GM18907 (cell line): ENCODE results near the gene KCND2.

Experiments used
- ATAC-seq: cut with Tn5 transposase; IDR thresholded peaks from one replicate; pipeline ENCODE4 v1.9.1; 2021; ENCODE audit warnings: mild to moderate bottlenecking, moderate library complexity; ENCODE audit not compliant: unreplicated experiment

KCND2 gene

DNA sequence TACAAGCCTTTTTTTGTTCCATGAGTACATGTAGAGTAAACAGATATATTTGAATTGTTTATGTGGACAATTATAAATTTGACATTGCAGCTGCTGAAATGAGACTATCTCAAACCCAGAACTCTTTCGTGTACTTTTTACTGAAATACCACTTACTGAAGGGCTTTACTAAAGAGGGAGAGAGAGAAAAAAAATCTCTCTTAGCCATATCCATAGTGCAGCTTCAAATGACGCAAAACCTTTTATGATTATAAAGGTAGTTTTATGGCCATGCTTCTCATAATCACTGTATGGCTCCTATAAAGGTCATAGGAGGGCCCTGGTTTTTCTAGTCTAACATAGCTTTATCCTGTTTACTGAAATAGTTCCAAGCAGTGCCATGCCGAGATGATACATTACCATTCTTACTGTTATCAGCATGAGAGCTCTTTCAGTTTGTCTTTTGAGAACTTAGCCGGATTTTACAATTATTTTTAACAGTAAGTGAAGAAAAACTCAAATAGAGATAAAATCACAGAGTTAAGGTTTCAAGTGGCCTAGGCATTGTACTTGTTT lies 35.1 kb downstream of the KCND2 start:
- no peak for ATAC-seq

DNA sequence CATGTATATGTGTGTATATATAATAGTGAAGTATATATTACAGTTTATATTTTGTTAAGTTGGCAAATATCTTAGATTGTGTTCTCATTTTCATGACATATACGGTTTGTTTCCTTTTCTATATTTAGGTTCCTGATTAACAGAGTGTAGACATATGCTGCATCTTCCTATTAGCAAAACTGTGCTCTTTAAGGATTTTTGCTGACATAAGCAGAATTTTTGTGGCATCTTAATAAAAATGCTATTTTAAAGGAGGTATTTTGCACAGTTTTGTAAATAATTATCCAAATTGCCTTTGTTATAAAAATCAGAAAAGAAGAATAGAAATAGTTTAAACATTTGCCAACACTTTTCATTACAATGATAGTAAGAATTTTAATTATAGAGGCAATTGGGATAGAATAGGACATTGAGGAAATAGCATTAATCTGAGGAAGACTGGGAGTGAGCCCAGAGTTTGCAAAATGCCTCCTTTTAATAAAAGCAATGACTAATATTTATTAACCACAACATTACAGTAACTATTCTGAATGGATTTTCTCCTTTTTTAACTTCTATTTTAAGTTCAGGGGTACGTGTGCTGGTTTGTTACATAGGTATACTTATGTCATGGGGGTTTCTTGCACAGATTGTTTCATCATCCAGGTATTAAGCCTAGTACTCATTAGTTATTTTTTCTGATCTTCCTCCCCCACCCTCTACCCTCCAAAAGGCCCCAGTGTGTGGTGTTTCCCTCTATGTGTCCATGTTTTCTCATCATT lies 38.2 kb downstream of the KCND2 start:
- no peak for ATAC-seq

- ATAC-seq = no peak
These were observed 47.4 kb downstream of the KCND2 start for GRCh38 chr7:120320218-120320961.

DNA sequence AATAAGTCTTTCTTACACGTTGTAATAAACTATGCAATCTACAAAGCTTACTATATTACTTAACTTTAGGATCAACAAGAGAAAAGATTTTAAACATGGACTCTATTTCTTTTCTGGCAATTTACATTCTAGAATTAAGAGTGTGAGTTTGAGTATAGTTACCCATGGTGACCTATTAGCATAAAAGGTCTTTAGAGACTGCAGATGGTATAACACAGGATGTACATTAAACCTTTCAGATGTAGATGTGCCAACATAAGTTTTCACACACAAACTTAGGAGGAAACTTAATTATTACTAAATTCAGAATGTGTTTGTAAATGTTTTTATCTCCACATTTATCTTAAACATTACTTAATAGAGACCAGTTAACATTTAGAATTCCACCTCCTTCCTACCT lies 54.1 kb downstream of the KCND2 start:
- no peak for ATAC-seq

- ATAC-seq = no peak
These were observed 59.5 kb downstream of the KCND2 start for GRCh38 chr7:120332433-120332832.

DNA sequence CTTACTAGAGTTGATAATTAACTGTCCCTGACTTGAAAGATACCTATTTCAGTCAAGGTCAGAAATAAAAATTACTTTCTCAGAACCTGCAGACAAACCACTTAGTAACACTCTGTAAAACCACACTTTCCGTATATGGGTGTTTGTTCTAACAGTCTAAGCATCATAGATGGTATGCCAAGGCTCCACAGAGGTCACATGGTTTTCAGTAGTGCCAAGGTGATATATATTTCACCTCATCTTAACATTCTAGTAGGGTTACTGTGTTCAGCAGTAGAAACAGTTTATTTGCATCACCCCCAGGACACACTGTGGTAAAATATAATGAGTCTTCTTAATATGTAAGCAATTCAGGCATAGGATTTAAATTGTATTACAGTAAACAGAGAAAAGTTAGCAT lies 61.5 kb downstream of the KCND2 start:
- ATAC-seq = peak; percentile 99

- peak; percentile 36 for ATAC-seq
These were observed 64.4 kb downstream of the KCND2 start for GRCh38 chr7:120337308-120337907.

DNA sequence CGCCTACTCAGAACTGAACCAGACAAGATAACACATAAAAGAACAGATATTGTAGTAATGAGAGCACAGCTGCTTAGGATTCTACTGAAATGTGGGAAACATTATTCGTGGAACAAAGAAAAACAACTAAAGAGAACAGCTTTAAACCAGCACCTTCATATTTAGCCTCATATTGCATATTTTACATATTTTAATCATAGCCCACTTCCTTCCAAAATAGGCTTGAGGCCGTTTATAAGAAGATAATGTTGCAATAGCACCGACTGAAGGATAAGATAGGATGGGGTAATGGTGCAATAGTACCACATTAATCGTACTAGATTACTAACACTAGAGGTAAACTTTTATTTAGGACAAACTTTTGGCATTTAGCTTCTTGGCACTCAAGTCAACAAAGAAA lies 71.3 kb downstream of the KCND2 start:
- no peak for ATAC-seq

DNA sequence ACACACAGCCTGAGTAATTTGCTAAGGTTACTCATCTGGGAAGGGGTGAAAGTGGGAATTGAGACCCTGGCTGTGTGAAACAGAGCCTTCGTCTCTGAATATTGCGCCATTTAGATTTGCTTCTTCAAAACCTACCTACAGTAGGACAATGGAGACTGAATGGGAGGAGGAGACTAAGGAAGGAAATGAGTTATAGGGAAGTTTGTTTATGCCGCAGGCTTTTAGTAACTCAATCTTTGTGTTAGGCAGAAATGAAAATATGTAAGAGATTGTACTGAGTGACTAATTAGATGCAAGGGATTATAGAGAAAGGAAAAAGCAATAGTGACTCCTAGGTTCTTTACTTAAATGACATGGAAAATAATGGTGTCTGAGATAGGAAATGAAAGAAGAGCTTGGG lies 80.2 kb downstream of the KCND2 start:
- ATAC-seq = no peak

DNA sequence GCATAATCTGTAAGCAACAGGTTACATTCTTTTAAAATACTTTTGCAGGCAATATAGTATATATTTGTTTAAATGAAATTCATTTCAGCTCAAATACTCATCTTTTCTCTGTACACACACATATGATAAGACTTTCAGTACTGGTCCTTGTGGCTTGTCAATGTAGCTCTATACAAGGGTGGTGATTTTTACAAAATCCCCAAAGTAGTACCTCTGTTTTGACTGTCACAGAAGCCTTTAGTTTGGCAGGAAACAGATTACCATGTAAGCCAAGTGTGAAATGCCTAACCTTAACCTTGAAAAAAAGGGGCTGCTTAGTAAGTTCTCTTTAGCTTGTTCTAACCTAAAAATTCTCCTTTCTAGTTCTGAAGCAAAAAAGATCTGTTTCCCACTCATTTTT lies 87.9 kb downstream of the KCND2 start:
- peak; percentile 99 for ATAC-seq

- no peak for ATAC-seq
These were observed 90.4 kb downstream of the KCND2 start for GRCh38 chr7:120363414-120363813.

- ATAC-seq = no peak
These were observed 98.0 kb downstream of the KCND2 start for GRCh38 chr7:120370954-120371353.

DNA sequence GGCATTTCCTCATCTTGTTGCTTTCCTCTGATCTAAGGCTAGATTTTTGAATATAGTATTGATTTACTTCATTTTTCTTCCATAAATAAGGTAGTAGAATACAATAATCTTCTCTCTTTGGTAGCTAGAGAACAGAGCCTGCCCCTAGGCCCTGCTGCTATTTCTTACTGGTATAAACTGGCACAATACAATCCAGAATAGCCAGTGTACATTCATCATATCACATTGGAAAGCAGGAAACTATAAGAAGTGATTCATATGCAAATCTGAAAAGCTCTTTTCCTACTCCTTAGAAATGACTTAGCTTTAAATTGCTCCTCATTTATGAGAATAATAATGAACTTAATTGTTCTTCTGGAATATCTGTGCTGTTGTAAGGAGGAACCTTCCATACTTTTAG lies 100.2 kb downstream of the KCND2 start:
- ATAC-seq = no peak

GRCh38 chr7:120394595-120394994 lies 121.6 kb downstream of the KCND2 start:
- ATAC-seq = peak; percentile 63

- ATAC-seq = peak; percentile 93
These were observed 122.6 kb downstream of the KCND2 start for GRCh38 chr7:120395526-120396019.

GRCh38 chr7:120398284-120399000 lies 125.5 kb downstream of the KCND2 start:
- no peak for ATAC-seq

GRCh38 chr7:120400806-120401455 lies 128.0 kb downstream of the KCND2 start:
- ATAC-seq = peak; percentile 39

GRCh38 chr7:120402079-120402767 lies 129.2 kb downstream of the KCND2 start:
- ATAC-seq = peak; percentile 60

DNA sequence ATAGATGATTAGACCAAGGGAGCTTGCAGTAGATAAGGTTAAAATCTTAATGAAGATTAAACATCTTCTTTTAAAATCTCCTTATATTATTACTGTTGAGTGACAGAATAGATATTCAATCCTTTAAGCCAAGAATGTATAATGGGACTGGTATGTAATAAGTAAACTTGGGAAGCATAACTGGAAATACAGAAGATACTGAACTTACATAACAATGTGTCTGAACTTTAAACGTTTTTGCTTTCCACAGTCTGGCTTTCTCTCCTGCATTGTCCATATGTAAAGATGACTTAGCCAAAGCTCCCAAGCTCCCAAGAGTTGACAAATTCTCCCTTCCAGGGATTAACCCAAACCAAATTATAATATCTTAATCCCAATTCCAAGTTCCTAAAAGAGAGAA lies 129.8 kb downstream of the KCND2 start:
- no peak for ATAC-seq

DNA sequence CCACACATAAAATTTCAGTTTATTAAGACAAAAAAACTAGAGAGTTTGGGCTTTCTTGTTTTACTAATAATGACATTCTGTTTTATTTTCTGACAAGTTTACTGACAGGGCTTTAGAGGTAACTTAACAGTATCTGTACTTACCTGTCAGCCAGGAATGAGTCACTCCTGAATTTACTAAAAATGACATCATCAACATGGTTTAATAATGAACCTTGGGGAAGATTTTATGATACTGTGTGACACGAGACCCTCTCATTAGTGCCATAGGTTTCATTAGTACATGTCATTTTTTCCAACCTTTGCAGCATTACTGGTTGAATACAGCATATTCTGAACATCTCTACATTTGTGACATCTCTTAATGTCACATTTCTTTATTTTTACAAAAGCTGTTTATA lies 131.1 kb downstream of the KCND2 start:
- peak; percentile 76 for ATAC-seq
